Liver (tissue), 9 donors: ENCODE data around the gene GIPR. TPM values are rescaled to one million over a fixed set of nuclear protein-coding genes. Genes with fewer than 3 reads are reported as not detected.

Experiments
- DNase-seq: peaks from one replicate; pipeline ENCODE4 v3.0.0-alpha.2; 2017; ENCODE audit warnings: low spot score
- H3K27ac ChIP-seq, 2 donors: one replicate each; pipeline ENCODE4 v1.7.0; 2013; ENCODE audit warnings: inconsistent platforms in 2 of 2, low read length in 2 of 2, control low read depth in 1 of 2, low read depth in 1 of 2, mild to moderate bottlenecking in 1 of 2
- H3K27me3 ChIP-seq, 4 donors: one replicate each; pipeline versions ENCODE4 v1.6.1 to v1.7.0; 2013; ENCODE audit warnings: low read length in 3 of 4, inconsistent platforms in 1 of 4, mild to moderate bottlenecking in 1 of 4, moderate library complexity in 1 of 4; ENCODE audit not compliant: control insufficient read depth in 4 of 4, insufficient read depth in 4 of 4
- H3K36me3 ChIP-seq, 4 donors: one replicate each; pipeline versions ENCODE4 v1.6.1 to v1.7.0; 2013; ENCODE audit warnings: low read length in 3 of 4, mild to moderate bottlenecking in 3 of 4, low read depth in 1 of 4, moderate library complexity in 1 of 4; ENCODE audit not compliant: control insufficient read depth in 4 of 4, insufficient read depth in 3 of 4
- H3K4me1 ChIP-seq, 4 donors: one replicate each; pipeline versions ENCODE4 v1.6.1 to v1.7.0; 2013; ENCODE audit warnings: low read length in 3 of 4, mild to moderate bottlenecking in 3 of 4, moderate library complexity in 1 of 4; ENCODE audit not compliant: control insufficient read depth in 4 of 4, insufficient read depth in 4 of 4
- H3K4me3 ChIP-seq, 3 donors: one replicate each; pipeline versions ENCODE4 v1.6.1 to v1.7.0; 2013; ENCODE audit warnings: low read length in 3 of 3, control low read depth in 1 of 3, low read depth in 1 of 3, mild to moderate bottlenecking in 1 of 3
- H3K9ac ChIP-seq, 2 donors: one replicate each; pipeline ENCODE4 v1.7.0; 2013; ENCODE audit warnings: low read length in 2 of 2, mild to moderate bottlenecking in 2 of 2, moderate library complexity in 2 of 2, control low read depth in 1 of 2, low read depth in 1 of 2
- H3K9me3 ChIP-seq, 4 donors: one replicate each; pipeline versions ENCODE4 v1.6.1 to v1.7.0; 2013; ENCODE audit warnings: low read length in 3 of 4; ENCODE audit not compliant: control insufficient read depth in 4 of 4
- ATF3 ChIP-seq: IDR thresholded peaks from 2 replicates; pipeline ENCODE4 v1.6.1; 2016; ENCODE audit warnings: antibody characterized with exemption
- CTCF ChIP-seq: fragments of 150-350 bp; IDR thresholded peaks from 2 replicates; pipeline ENCODE4 v1.5.1; 2017; ENCODE audit warnings: improper control_type of control experiment, low read depth, low read length; ENCODE audit not compliant: missing input control
- EGR1 ChIP-seq, 2 donors: IDR thresholded peaks; 2 replicates each; pipeline ENCODE4 v1.6.1; 2016 to 2018; ENCODE audit warnings: antibody characterized with exemption in 2 of 2, low read depth in 2 of 2
- FOXA1 ChIP-seq: IDR thresholded peaks from 2 replicates; pipeline ENCODE4 v1.6.1; 2016; ENCODE audit warnings: antibody characterized with exemption
- FOXA2 ChIP-seq: IDR thresholded peaks from 2 replicates; pipeline ENCODE4 v1.6.1; 2016; ENCODE audit warnings: antibody characterized with exemption
- GABPA ChIP-seq, 2 donors: IDR thresholded peaks in 1 of 2; conservative IDR thresholded peaks in 1 of 2; 2 replicates each; pipeline ENCODE4 v1.6.1; 2016; ENCODE audit warnings: antibody characterized with exemption in 2 of 2, mild to moderate bottlenecking in 1 of 2, moderate library complexity in 1 of 2
- HNF4A ChIP-seq, 2 donors: conservative IDR thresholded peaks; 2 replicates each; pipeline ENCODE4 v1.6.1; 2016; ENCODE audit warnings: antibody characterized with exemption in 2 of 2, mild to moderate bottlenecking in 2 of 2
- HNF4G ChIP-seq: IDR thresholded peaks from 2 replicates; pipeline ENCODE4 v1.6.1; 2016; ENCODE audit warnings: antibody characterized with exemption
- JUND ChIP-seq, 2 donors: IDR thresholded peaks; 2 replicates each; pipeline ENCODE4 v1.6.1; 2016; ENCODE audit warnings: antibody characterized with exemption in 2 of 2
- MAX ChIP-seq: IDR thresholded peaks from 2 replicates; pipeline ENCODE4 v1.6.1; 2016; ENCODE audit warnings: antibody characterized with exemption
- NR2F2 ChIP-seq: IDR thresholded peaks from 2 replicates; pipeline ENCODE4 v1.6.1; 2016; ENCODE audit warnings: antibody characterized with exemption
- RAD21 ChIP-seq, 2 donors: IDR thresholded peaks; 2 replicates each; pipeline ENCODE4 v1.6.1; 2016; ENCODE audit warnings: antibody characterized with exemption in 2 of 2, mild to moderate bottlenecking in 2 of 2
- RXRA ChIP-seq, 2 donors: IDR thresholded peaks; 2 replicates each; pipeline ENCODE4 v1.6.1; 2017 to 2018; ENCODE audit warnings: antibody characterized with exemption in 2 of 2, mild to moderate bottlenecking in 1 of 2
- SP1 ChIP-seq: IDR thresholded peaks from 2 replicates; pipeline ENCODE4 v1.6.1; 2018; ENCODE audit warnings: antibody characterized with exemption, mild to moderate bottlenecking
- YY1 ChIP-seq: IDR thresholded peaks from 2 replicates; pipeline ENCODE4 v1.6.1; 2016; ENCODE audit warnings: antibody characterized with exemption, mild to moderate bottlenecking
- ZBTB33 ChIP-seq: IDR thresholded peaks from 2 replicates; pipeline ENCODE4 v1.6.1; 2016; ENCODE audit warnings: antibody characterized with exemption
- WGBS: extraction: QIAGEN DNeasy Blood & Tissue Kit; methylation state at CpG from one replicate; pipeline ENCODE4 v1.1.7; 2013; 5-methylcytosine and 5-hydroxymethylcytosine counted together
- polyA plus RNA-seq, 2 donors: library from polyadenylated mRNA; stranded (reverse) in 1 of 2; unstranded in 1 of 2; fragments of 200-250 nt in 1 of 2; fragments of >200 nt in 1 of 2; fragmentation: Nextera tagmentation in 1 of 2; extraction: Ambion mirVana in 1 of 2; gene quantifications; one replicate each; pipeline versions ENCODE4 v1.2.1 to v1.2.3, GENCODE V29; 2013 to 2015
- total RNA-seq, 2 donors: library from RNA; depleted of rRNA; stranded (reverse); fragments of >200 nt; gene quantifications; one replicate each; pipeline ENCODE4 v1.2.3, GENCODE V29; 2014
- TF ChIP-seq, protein P1 (sequence below): IDR thresholded peaks from 2 replicates; pipeline ENCODE4 v1.6.1; 2016; ENCODE audit warnings: antibody characterized with exemption, mild to moderate bottlenecking
- donor health status: healthy.
- donor health status: healthy.
- donor health status: healthy.
- donor health status: healthy.
- donor health status: healthy.

GIPR gene
- total and polyA plus RNA-seq, 4 donors = 0.05 to 0.50 (median 0.07) TPM

GRCh38 chr19:45670670-45671453 is 2.8 kb downstream of the GIPR start:
- DNase-seq = peak; percentile 79
- Histone ChIP-seq H3K4me3 (no peak overlapping the region), H3K4me1 (peaks cover 0 to 14% (median 4%) of the 10 kb centered on the region in 4 donors), H3K27me3 (peaks cover 0 to 8% (median 2%) of the 10 kb centered on the region in 4 donors), H3K9me3 (no peaks in the 10 kb centered on the region), H3K27ac (no peak overlapping the region), H3K36me3 (no peaks in the 10 kb centered on the region), H3K9ac (no peak overlapping the region)
- WGBS = 14% methylated on average over 42 of the region's 42 CpGs
- no peak for TF ChIP-seq SP1
- no peak for TF ChIP-seq MAX

DNA sequence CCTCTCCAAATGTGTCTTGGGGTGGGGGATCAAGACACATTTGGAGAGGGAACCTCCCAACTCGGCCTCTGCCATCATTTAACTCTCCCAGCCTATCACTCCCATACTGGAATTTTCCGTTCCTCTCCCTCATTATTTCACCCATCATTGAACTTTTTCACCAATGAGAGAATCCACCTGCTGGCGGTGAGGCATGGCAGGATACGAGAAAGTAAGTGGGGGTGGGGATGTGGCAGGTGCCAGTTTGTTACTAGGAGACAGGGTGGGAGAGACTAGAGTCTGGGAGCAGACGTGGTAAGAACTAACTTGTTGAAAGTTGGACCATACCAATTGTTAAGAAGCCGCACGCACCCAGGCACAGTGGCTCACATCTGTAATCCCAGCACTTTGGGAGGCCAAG is 6.9 kb downstream of the GIPR start:
- 82% methylated on average over 7 of the region's 7 CpGs for WGBS
- H3K27ac ChIP-seq = no peak overlapping the region
- H3K27me3 ChIP-seq = peaks cover 0 to 6% (median 5%) of the 10 kb centered on the region in 4 donors
- H3K9me3 ChIP-seq = no peaks in the 10 kb centered on the region
- no peak for DNase-seq
- H3K4me3 ChIP-seq = no peak overlapping the region
- H3K9ac ChIP-seq = no peak overlapping the region
- H3K4me1 ChIP-seq = peaks cover 4 to 10% (median 7%) of the 10 kb centered on the region in 4 donors
- no peaks in the 10 kb centered on the region for H3K36me3 ChIP-seq
- TF ChIP-seq EGR1 (IDR thresholded peaks at IDR 0.05; ENCODE audit: low read depth in 2 of 2) (no peak), JUND (IDR thresholded peaks at IDR 0.05) (no peak), NR2F2 (no peak), CTCF (no peak)

GRCh38 chr19:45676851-45677263 is 8.8 kb downstream of the GIPR start:
- Histone ChIP-seq H3K9ac (no peak overlapping the region), H3K27me3 (peaks cover 0 to 5% (median 4%) of the 10 kb centered on the region in 4 donors), H3K36me3 (no peaks in the 10 kb centered on the region), H3K27ac (no peak overlapping the region), H3K9me3 (no peaks in the 10 kb centered on the region), H3K4me3 (peak overlapping the region in 1 of 3 donors; percentile 43), H3K4me1 (peaks cover 4 to 17% (median 12%) of the 10 kb centered on the region in 4 donors)
- DNase-seq = no peak
- 11% methylated on average over 28 of the region's 28 CpGs for WGBS
- no peak for TF ChIP-seq RXRA (IDR thresholded peaks at IDR 0.05)
- TF ChIP-seq, protein P1, sequence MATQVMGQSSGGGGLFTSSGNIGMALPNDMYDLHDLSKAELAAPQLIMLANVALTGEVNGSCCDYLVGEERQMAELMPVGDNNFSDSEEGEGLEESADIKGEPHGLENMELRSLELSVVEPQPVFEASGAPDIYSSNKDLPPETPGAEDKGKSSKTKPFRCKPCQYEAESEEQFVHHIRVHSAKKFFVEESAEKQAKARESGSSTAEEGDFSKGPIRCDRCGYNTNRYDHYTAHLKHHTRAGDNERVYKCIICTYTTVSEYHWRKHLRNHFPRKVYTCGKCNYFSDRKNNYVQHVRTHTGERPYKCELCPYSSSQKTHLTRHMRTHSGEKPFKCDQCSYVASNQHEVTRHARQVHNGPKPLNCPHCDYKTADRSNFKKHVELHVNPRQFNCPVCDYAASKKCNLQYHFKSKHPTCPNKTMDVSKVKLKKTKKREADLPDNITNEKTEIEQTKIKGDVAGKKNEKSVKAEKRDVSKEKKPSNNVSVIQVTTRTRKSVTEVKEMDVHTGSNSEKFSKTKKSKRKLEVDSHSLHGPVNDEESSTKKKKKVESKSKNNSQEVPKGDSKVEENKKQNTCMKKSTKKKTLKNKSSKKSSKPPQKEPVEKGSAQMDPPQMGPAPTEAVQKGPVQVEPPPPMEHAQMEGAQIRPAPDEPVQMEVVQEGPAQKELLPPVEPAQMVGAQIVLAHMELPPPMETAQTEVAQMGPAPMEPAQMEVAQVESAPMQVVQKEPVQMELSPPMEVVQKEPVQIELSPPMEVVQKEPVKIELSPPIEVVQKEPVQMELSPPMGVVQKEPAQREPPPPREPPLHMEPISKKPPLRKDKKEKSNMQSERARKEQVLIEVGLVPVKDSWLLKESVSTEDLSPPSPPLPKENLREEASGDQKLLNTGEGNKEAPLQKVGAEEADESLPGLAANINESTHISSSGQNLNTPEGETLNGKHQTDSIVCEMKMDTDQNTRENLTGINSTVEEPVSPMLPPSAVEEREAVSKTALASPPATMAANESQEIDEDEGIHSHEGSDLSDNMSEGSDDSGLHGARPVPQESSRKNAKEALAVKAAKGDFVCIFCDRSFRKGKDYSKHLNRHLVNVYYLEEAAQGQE = no peak
- TF ChIP-seq RAD21 (IDR thresholded peaks at IDR 0.05) = no peak
- TF ChIP-seq HNF4G = no peak
- no peak for TF ChIP-seq YY1
- TF ChIP-seq FOXA1 = no peak
- no peak for TF ChIP-seq MAX
- no peak for TF ChIP-seq ATF3
- TF ChIP-seq FOXA2 = no peak
- TF ChIP-seq ZBTB33 = no peak
- TF ChIP-seq NR2F2 = no peak
- TF ChIP-seq GABPA (IDR thresholded peaks at IDR 0.05 in 1 of 2, conservative IDR thresholded peaks at IDR 0.05 in 1 of 2) = no peak
- no peak for TF ChIP-seq EGR1 (IDR thresholded peaks at IDR 0.05; ENCODE audit: low read depth in 2 of 2)
- TF ChIP-seq SP1 = no peak
- TF ChIP-seq HNF4A (conservative IDR thresholded peaks at IDR 0.05) = no peak
